ENCODE measurements around the gene CRACDL. TPM values are rescaled to one million over a fixed set of nuclear protein-coding genes. Genes with fewer than 3 reads are reported as not detected.

Gene CRACDL
- total RNA-seq, 2 donors from 2014 or later: 0.19 to 0.79 TPM

DNA sequence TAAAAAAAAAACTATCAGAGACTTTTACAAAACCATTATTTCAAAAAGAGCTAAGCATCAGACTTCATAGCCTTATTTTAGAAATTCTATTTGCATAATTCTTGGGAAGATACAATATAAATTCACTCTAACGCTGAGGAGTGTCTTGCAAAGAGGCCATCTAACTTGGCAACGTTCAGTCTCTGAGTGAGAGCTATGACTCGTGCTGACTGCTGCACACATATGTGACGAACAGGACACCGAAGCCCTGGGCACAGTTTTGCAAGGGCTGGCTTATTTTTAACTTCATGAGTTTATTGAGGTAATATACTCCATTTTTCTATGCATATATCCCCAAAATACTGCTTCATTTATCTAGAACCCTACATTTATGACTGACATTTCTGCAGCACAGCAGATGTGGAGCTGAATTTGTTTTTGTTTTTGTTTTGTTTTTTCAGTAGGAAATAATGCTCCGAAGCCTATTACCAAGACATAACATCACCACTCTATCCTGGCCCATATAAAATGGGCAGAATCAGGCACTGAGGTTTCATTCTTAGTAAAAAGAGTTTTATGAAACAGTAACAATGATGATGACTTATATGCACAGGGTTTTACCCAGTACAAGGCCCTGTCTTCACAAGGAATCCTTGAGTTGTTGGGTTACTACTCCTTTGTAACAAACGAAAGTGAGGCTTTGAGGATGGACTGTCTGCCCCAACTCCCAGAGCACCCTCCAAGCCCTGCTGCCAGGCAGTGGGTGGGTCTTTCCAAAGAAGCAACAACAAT is 68.3 kb downstream of the CRACDL start:
- H3K36me3 Mint-ChIP-seq (ENCODE audit: insufficient read depth in 2 of 2): no peaks in the 10 kb centered on the region
- H3K4me3 Mint-ChIP-seq: no peak overlapping the region
- ATAC-seq (replicated peaks in 1 of 2): peak; percentile 22 to 43
- H3K4me1 Mint-ChIP-seq (ENCODE audit: low read depth): peaks cover 16% of the 10 kb centered on the region
- no peak for DNase-seq
- H3K27ac Mint-ChIP-seq: no peak overlapping the region
- peaks cover 0 to 2% of the 10 kb centered on the region in 2 donors for H3K9me3 Mint-ChIP-seq
- H3K27me3 Mint-ChIP-seq (ENCODE audit: low read depth): no peaks in the 10 kb centered on the region

DNA sequence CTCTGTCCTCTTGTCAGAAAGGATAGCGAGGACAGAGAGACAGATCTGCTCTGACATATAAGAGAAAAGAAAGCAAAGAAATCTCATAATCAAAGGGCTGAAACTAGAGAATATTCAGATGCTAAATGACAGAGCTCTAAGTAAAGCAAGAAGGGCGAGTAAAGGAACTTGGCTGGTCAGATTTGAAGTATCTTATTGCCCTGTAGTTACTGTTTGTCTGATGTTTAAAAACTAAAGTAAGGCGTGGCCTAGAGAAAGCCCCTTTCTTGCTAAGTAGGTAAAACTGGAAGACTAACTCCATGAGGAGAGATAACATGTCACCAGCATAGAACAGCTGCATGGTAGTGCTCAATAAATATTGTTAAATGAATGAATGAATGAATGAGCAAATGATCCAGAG is 70.0 kb downstream of the CRACDL start:
- H3K36me3 Mint-ChIP-seq (ENCODE audit: insufficient read depth in 2 of 2): peaks cover 4 to 8% of the 10 kb centered on the region in 2 donors

DNA sequence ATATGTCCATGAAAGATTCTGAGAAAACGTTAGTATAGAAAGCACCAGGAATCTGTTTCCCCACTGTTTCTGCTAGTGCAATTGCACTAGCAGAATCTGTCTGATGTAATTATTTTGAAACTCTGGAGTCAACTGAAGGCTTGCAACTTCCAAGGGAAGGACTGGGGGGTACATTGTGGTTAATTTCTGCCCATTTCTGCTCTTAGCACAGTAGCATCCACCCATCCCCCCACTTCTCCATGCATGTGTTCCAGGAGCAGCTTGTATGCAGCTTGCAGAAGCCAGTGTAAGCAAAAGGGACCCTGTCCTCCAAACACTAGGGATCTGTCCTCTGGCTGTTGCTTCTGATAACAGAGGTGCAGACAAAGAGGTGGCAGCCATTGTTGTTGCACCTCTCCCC is 74.4 kb downstream of the CRACDL start:
- Mint-ChIP-seq H3K9me3 (peaks cover 13 to 21% of the 10 kb centered on the region in 2 donors), H3K4me3 (no peak overlapping the region), H3K27ac (no peak overlapping the region), H3K36me3 (ENCODE audit: insufficient read depth in 2 of 2) (peaks cover 6 to 26% of the 10 kb centered on the region in 2 donors), H3K4me1 (ENCODE audit: low read depth) (peaks cover 11% of the 10 kb centered on the region), H3K27me3 (ENCODE audit: low read depth) (peaks cover 6% of the 10 kb centered on the region)
- ATAC-seq (replicated peaks in 1 of 2) (no peak), DNase-seq (no peak)

More for the DNA sequence above, 70.0 kb downstream of the CRACDL start:
- Mint-ChIP-seq H3K9me3 (peaks cover 8 to 13% of the 10 kb centered on the region in 2 donors), H3K4me1 (ENCODE audit: low read depth) (peaks cover 16% of the 10 kb centered on the region), H3K4me3 (no peak overlapping the region), H3K27ac (no peak overlapping the region), H3K27me3 (ENCODE audit: low read depth) (no peaks in the 10 kb centered on the region)
- ATAC-seq (replicated peaks in 1 of 2) (peak in 1 of 2 donors; percentile 73), DNase-seq (no peak)

DNA sequence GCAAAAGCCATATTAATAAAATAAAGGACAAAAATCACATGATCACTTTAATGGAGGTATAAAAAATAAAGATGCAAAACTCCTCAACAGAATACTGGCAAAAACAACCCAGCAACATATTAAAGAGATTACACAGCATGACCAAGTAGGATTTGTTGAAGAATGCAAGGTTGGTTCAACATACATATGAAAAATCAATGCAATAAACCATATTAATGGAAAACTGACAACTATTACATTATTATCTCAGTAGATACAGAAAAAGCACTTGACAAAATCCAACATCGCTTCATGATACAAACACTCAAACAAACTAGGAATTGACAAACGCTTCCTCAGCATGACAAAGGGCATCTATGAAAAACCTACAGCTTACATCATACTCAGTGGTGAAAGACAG is 76.7 kb downstream of the CRACDL start:
- Mint-ChIP-seq H3K9me3 (peaks cover 14 to 27% of the 10 kb centered on the region in 2 donors), H3K4me3 (no peak overlapping the region), H3K27ac (no peak overlapping the region), H3K4me1 (ENCODE audit: low read depth) (no peaks in the 10 kb centered on the region), H3K27me3 (ENCODE audit: low read depth) (peaks cover 6% of the 10 kb centered on the region), H3K36me3 (ENCODE audit: insufficient read depth in 2 of 2) (peaks cover 15 to 26% of the 10 kb centered on the region in 2 donors)
- no peak for ATAC-seq (replicated peaks in 1 of 2)
- DNase-seq: no peak

DNA sequence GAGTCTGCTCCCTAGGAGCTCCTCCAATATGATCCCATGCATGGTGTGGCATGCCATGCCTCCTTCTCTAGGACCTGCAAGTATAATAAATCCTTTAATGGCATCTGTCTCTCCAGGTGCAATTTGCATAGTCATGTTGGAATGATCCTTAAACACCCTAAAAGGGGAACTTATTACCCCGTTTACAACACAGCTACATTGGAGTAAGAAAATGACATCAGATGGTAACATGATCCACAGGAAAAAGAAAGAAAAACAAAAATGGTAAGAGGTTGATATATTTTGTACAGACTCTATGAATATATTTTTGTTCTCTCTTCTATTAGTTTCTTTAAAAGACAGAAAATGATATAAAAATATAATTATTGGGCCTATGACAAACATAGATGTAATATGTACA is 79.0 kb downstream of the CRACDL start:
- ATAC-seq (replicated peaks in 1 of 2): no peak
- Mint-ChIP-seq H3K9me3 (peaks cover 12 to 20% of the 10 kb centered on the region in 2 donors), H3K4me3 (no peak overlapping the region), H3K4me1 (ENCODE audit: low read depth) (no peaks in the 10 kb centered on the region), H3K27ac (no peak overlapping the region), H3K27me3 (ENCODE audit: low read depth) (peaks cover 16% of the 10 kb centered on the region), H3K36me3 (ENCODE audit: insufficient read depth in 2 of 2) (peaks cover 12 to 25% of the 10 kb centered on the region in 2 donors)
- DNase-seq: no peak

DNA sequence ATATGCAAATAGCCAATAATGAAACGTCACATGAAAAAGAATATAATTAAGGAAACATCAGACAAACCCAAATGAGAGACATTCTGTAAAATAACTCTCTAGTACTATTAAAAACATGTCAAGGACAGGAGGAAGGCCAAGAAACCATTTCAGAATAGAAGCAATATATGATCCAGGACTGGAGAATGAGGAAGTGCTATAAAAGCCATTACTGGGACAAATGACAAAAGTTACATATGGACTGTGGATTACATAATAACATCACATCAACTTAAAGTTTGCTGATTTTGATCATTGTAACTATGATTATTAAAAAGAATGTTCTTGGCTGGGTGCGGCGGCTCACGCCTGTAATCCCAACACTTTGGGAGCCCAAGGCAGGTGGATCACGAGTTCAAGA is 81.3 kb downstream of the CRACDL start:
- H3K27me3 Mint-ChIP-seq (ENCODE audit: low read depth): peaks cover 20% of the 10 kb centered on the region

DNA sequence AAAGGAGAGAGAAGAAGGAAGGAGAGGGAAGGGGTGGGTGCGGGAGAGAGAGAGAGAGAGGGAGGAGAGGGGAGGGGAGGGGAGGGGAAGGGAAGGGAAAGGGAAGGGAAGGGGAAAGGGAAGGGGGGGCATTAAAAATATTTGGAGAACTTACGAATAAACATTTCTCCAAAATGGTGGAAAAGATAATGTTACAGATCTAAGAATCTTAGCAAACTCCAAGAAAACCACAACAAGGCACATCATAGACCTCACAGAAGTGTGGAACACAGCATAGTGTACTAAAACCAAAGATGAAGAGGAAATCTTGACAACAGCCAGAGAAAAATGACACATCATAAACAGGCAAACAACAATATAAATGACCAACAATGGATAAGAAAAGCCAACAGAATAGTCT is 83.1 kb downstream of the CRACDL start:
- H3K36me3 Mint-ChIP-seq (ENCODE audit: insufficient read depth in 2 of 2): peaks cover 11% of the 10 kb centered on the region in 2 donors
- peaks cover 20% of the 10 kb centered on the region for H3K27me3 Mint-ChIP-seq (ENCODE audit: low read depth)
- peaks cover 8 to 11% of the 10 kb centered on the region in 2 donors for H3K9me3 Mint-ChIP-seq

More for the DNA sequence above, 81.3 kb downstream of the CRACDL start:
- peaks cover 12 to 19% of the 10 kb centered on the region in 2 donors for H3K36me3 Mint-ChIP-seq (ENCODE audit: insufficient read depth in 2 of 2)
- H3K9me3 Mint-ChIP-seq: peaks cover 10 to 15% of the 10 kb centered on the region in 2 donors
- no peak for ATAC-seq (replicated peaks in 1 of 2)
- no peak overlapping the region for H3K27ac Mint-ChIP-seq
- H3K4me1 Mint-ChIP-seq (ENCODE audit: low read depth): no peaks in the 10 kb centered on the region
- no peak overlapping the region for H3K4me3 Mint-ChIP-seq
- DNase-seq: no peak

DNA sequence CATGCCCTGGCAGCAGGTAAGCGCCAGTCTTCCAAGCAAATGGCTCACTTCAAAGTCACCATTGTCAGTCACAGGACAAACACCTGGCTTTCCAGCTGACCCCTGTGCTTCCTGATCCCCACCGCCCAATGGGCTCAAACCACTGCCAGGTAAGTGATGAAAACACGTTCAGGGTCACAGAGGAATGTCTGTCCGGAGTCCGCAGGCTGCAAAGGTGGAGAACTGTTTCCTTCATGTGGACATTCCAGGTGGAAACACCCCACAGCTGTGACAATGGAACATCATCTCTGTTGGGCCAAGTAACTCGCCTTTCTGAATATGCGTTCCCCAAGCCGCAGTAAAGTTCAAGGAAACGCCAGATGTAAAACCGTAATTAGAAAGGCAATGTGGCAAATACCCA is 86.0 kb downstream of the CRACDL start:
- H3K36me3 Mint-ChIP-seq (ENCODE audit: insufficient read depth in 2 of 2): peaks cover 4 to 5% of the 10 kb centered on the region in 2 donors
- ATAC-seq (replicated peaks in 1 of 2) (no peak), DNase-seq (no peak)
- H3K27me3 Mint-ChIP-seq (ENCODE audit: low read depth): peaks cover 15% of the 10 kb centered on the region
- no peaks in the 10 kb centered on the region for H3K4me1 Mint-ChIP-seq (ENCODE audit: low read depth)
- H3K4me3 Mint-ChIP-seq: no peak overlapping the region
- peaks cover 3 to 4% of the 10 kb centered on the region in 2 donors for H3K9me3 Mint-ChIP-seq
- no peak overlapping the region for H3K27ac Mint-ChIP-seq

More for the DNA sequence above, 83.1 kb downstream of the CRACDL start:
- Mint-ChIP-seq H3K4me1 (ENCODE audit: low read depth) (no peaks in the 10 kb centered on the region), H3K4me3 (no peak overlapping the region), H3K27ac (no peak overlapping the region)
- ATAC-seq (replicated peaks in 1 of 2): no peak
- no peak for DNase-seq

DNA sequence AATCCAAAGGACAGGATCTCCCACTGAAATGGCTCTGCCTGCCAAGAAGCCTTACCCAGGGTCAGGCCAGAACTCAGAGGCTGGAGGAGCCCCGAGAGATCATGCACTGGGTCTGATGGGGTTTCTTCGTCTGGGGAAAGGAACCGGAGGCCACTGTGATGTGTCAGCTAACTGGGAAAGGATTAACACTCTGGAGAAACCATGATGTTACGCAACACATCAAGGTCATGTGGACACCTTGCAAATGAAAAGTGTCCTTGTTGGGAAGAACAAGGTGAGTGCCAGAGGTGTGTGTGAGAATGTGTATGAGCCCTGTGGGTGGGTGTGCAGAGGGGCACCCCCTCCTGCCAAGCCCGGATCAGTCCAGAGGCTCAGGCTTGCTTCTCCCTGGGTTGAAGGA is 86.9 kb downstream of the CRACDL start:
- H3K9me3 Mint-ChIP-seq: peaks cover 0 to 4% of the 10 kb centered on the region in 2 donors
- DNase-seq (no peak), ATAC-seq (replicated peaks in 1 of 2) (no peak)
- no peaks in the 10 kb centered on the region for H3K4me1 Mint-ChIP-seq (ENCODE audit: low read depth)
- H3K27me3 Mint-ChIP-seq (ENCODE audit: low read depth): peaks cover 15% of the 10 kb centered on the region
- no peak overlapping the region for H3K27ac Mint-ChIP-seq
- H3K36me3 Mint-ChIP-seq (ENCODE audit: insufficient read depth in 2 of 2): peaks cover 2 to 5% of the 10 kb centered on the region in 2 donors
- H3K4me3 Mint-ChIP-seq: no peak overlapping the region

DNA sequence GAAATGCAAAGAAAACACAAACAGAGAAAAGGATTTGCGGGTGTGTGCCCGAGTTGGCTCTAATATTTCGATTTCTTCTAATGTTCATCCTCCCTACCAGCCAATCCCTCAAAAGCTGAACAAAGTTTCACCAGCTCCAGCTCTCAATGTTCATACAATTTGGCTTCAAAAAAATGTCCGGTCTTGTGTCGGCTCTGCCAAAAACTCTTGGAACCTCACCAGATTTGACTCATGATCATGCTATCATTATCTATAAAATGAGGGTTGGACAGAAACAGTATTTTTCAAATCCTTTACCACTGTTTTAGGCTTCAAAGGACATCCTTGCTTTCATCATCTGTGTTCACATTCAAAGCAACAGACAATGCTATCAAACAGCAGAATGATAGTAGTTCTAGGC is 88.2 kb downstream of the CRACDL start:
- no peak overlapping the region for H3K4me3 Mint-ChIP-seq
- no peaks in the 10 kb centered on the region for H3K4me1 Mint-ChIP-seq (ENCODE audit: low read depth)
- H3K27me3 Mint-ChIP-seq (ENCODE audit: low read depth): peaks cover 11% of the 10 kb centered on the region
- peaks cover 0 to 2% of the 10 kb centered on the region in 2 donors for H3K9me3 Mint-ChIP-seq
- no peak overlapping the region for H3K27ac Mint-ChIP-seq
- peaks cover 0 to under 1% of the 10 kb centered on the region in 2 donors for H3K36me3 Mint-ChIP-seq (ENCODE audit: insufficient read depth in 2 of 2)
- no peak for DNase-seq
- no peak for ATAC-seq (replicated peaks in 1 of 2)

DNA sequence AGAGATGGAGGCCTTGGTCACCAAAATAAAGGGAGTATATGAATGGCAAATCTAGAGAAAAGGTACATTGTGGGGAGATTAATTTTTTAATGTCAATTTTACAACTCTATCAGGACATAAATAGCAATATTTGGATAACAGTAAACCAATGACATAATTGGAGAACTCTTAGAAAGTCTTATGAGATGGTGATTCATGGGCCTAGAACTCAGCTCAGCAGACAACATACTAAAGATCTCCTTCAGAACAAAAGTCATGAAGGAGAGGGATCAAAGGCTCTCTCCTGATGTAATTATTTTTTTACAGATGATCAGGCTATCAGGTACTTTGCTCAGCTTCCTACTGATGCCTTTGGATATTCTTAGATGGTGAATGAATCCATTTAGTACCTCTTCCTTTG is 90.0 kb downstream of the CRACDL start:
- Mint-ChIP-seq H3K27me3 (ENCODE audit: low read depth) (no peaks in the 10 kb centered on the region), H3K27ac (no peak overlapping the region), H3K4me1 (ENCODE audit: low read depth) (no peaks in the 10 kb centered on the region), H3K4me3 (no peak overlapping the region), H3K36me3 (ENCODE audit: insufficient read depth in 2 of 2) (no peaks in the 10 kb centered on the region), H3K9me3 (no peaks in the 10 kb centered on the region)
- no peak for DNase-seq
- ATAC-seq (replicated peaks in 1 of 2): no peak

DNA sequence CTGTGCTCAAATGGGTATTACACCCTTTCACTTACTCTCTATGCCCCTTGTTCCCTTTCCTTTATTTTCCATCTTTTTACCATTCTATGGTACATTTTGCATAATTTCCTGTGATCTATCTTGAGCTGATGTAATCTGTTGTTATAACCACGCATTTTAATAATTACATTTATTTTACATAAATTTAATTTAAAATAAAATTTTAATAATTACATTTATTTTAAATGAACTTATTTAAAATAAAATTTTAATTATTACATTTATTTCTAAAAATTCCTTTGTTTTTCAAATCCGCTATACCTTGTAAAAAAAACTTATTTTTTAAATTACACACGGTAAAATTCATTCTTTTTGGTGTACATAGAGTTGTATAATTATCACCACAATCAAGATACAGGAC is 93.9 kb downstream of the CRACDL start:
- no peak for ATAC-seq (replicated peaks in 1 of 2)

DNA sequence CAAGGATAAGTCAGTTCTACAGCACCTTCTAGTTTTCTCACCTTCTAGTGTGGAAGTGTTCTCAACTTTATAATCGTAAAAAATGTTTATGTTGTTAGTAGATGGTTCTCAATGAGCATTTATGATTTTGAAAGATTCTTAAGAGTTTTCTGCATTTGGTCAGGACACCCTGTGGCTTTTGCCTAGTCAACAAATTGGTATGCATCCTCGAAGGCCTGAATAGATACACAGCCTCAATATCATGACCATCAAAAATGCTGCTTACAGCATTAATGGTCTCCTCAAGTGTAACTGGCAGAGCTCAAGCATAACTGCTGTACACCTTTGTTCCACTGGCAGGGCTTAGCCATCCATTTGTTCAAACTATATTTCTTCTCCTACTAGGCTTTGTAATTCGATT is 96.7 kb downstream of the CRACDL start:
- ATAC-seq (replicated peaks in 1 of 2): no peak
- H3K27ac Mint-ChIP-seq: no peak overlapping the region

More for the DNA sequence above, 93.9 kb downstream of the CRACDL start:
- DNase-seq: no peak
- Mint-ChIP-seq H3K9me3 (no peaks in the 10 kb centered on the region), H3K36me3 (ENCODE audit: insufficient read depth in 2 of 2) (no peaks in the 10 kb centered on the region), H3K4me3 (no peak overlapping the region), H3K4me1 (ENCODE audit: low read depth) (peaks cover 2% of the 10 kb centered on the region), H3K27me3 (ENCODE audit: low read depth) (no peaks in the 10 kb centered on the region), H3K27ac (no peak overlapping the region)

More for the DNA sequence above, 96.7 kb downstream of the CRACDL start:
- Mint-ChIP-seq H3K4me1 (ENCODE audit: low read depth) (peaks cover 23% of the 10 kb centered on the region), H3K4me3 (no peak overlapping the region), H3K9me3 (no peaks in the 10 kb centered on the region), H3K27me3 (ENCODE audit: low read depth) (no peaks in the 10 kb centered on the region), H3K36me3 (ENCODE audit: insufficient read depth in 2 of 2) (no peaks in the 10 kb centered on the region)
- no peak for DNase-seq

Measured in activated T-cell treated with anti-CD3 and anti-CD28 coated beads, Interleukin-2, amount 50 U/mL, for 72 hours (primary cell).